Spleen (tissue), 7 donors: ENCODE results near the gene GET3.

Source experiments
- POLR2A ChIP-seq, 3 donors: fragments of 450-650 bp; IDR thresholded peaks; one replicate each; pipeline ENCODE4 v1.5.1; 2017; ENCODE audit warnings: antibody characterized with exemption in 3 of 3, mild to moderate bottlenecking in 1 of 3
- POLR2AphosphoS5 ChIP-seq, 3 donors: sonication (generic); formaldehyde crosslinking; IDR thresholded peaks; one replicate each; pipeline ENCODE4 v1.5.1; 2017; ENCODE audit warnings: antibody characterized with exemption in 3 of 3
- TF ChIP-seq, protein P1 (sequence below), 11 experiments: fragments of 200-600 bp in 7 of 11; fragments of 450-650 bp in 4 of 11; sonication (generic) in 4 of 11; IDR thresholded peaks in 8 of 11; conservative IDR thresholded peaks in 3 of 11; 1 replicate in 7 of 11; 2 replicates in 4 of 11; pipeline versions ENCODE4 v1.4.0 to v1.8.0; 2016 to 2021; ENCODE audit warnings: antibody characterized with exemption in 11 of 11, inconsistent platforms in 4 of 11, mild to moderate bottlenecking in 1 of 11
- donor health status: DM: no; HTN: no; CAD: no; lungs with moderate emphysema.
- donor health status: DM: no; HTN: no; CAD: no.
- donor health status: DM: no; HTN: no; CAD: no.

DNA sequence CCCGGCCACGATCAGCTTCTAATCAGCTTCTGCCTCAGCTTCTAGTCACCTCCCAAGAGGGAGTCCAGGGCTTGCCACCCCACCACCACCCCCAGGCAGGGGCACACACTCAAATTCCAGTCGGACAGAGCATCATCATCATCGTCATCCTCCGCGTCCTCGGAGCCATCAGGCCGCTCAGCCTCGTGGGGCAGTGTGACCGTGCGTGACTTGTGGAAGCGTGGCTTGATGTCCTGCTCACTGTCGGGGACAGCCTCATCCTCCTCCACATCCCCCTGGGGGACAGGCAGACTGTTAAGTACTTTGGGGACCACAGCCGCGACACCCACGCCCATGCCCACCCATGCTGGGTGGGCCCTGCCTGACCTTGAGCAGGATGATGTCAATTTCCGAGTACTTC lies 26.1 kb upstream of the GET3 start:
- TF ChIP-seq, protein P1, sequence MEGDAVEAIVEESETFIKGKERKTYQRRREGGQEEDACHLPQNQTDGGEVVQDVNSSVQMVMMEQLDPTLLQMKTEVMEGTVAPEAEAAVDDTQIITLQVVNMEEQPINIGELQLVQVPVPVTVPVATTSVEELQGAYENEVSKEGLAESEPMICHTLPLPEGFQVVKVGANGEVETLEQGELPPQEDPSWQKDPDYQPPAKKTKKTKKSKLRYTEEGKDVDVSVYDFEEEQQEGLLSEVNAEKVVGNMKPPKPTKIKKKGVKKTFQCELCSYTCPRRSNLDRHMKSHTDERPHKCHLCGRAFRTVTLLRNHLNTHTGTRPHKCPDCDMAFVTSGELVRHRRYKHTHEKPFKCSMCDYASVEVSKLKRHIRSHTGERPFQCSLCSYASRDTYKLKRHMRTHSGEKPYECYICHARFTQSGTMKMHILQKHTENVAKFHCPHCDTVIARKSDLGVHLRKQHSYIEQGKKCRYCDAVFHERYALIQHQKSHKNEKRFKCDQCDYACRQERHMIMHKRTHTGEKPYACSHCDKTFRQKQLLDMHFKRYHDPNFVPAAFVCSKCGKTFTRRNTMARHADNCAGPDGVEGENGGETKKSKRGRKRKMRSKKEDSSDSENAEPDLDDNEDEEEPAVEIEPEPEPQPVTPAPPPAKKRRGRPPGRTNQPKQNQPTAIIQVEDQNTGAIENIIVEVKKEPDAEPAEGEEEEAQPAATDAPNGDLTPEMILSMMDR (IDR thresholded peaks at IDR 0.05 in 8 of 11, conservative IDR thresholded peaks at IDR 0.05 in 3 of 11), result no peak
- no peak for TF ChIP-seq POLR2A (IDR thresholded peaks at IDR 0.05)
- peak in 2 of 3 donors; percentile 16 to 51 for TF ChIP-seq POLR2AphosphoS5 (IDR thresholded peaks at IDR 0.05)
